ENCODE measurements around the gene GRM4.

DNA sequence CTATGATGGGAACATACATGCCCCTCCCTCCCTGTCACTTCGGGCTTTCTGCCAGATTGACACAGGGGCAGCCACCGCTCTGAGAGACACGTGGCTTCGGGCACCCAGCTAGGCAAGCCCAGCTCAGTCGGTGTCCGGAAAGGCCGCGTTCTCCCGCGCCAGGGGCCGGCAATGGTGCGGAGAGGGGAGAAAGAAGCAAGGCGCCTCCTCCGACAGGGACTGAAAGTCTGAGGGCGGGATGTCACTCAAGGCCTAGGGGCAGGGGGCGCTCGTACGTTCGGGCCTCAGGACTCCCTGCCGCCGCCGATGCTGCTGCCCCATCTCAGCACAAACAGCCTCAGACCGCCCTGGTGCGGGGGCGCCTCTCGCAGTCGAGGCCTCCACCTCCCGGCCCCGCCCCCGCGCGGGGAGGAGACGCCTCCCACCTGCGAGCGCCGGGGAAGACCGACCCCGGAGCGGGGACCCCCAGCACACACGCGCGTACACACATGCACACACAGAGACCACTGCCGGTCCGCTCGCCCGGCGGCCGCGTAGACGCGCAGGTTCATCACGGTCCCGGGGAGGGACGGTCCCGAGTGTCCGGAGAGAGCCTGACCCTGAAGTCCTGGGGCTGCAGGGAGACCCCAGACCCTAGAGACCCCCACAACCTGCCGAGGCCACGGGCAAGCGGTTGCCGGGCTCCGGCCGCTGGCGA, 1.9 kb downstream of the GRM4 start:
- TF ChIP-seq, protein P1, sequence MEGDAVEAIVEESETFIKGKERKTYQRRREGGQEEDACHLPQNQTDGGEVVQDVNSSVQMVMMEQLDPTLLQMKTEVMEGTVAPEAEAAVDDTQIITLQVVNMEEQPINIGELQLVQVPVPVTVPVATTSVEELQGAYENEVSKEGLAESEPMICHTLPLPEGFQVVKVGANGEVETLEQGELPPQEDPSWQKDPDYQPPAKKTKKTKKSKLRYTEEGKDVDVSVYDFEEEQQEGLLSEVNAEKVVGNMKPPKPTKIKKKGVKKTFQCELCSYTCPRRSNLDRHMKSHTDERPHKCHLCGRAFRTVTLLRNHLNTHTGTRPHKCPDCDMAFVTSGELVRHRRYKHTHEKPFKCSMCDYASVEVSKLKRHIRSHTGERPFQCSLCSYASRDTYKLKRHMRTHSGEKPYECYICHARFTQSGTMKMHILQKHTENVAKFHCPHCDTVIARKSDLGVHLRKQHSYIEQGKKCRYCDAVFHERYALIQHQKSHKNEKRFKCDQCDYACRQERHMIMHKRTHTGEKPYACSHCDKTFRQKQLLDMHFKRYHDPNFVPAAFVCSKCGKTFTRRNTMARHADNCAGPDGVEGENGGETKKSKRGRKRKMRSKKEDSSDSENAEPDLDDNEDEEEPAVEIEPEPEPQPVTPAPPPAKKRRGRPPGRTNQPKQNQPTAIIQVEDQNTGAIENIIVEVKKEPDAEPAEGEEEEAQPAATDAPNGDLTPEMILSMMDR (IDR thresholded peaks at IDR 0.05) = no peak
- no peak for TF ChIP-seq POLR2A (IDR thresholded peaks at IDR 0.05)

Data from uterus (tissue), 2 donors.